Fibroblast of skin of left biceps (primary cell): ENCODE results near the gene TMCC3.
"Not testable (repeated sequence)": the region's sequence is repeated elsewhere in the genome, so short reads cannot be mapped to it uniquely, and the experiment has no call there.

Experiments
- DNase-seq, 2 experiments: peaks; one replicate each; pipeline ENCODE4 v3.0.0-alpha.2; 2013; ENCODE audit warnings: low read depth in 2 of 2

Gene TMCC3

GRCh38 chr12:94634717-94635116 lies 15.6 kb downstream of the TMCC3 start:
- no peak for DNase-seq

- no peak for DNase-seq
Observed at GRCh38 chr12:94633401-94633800, 17.0 kb downstream of the TMCC3 start.

DNA sequence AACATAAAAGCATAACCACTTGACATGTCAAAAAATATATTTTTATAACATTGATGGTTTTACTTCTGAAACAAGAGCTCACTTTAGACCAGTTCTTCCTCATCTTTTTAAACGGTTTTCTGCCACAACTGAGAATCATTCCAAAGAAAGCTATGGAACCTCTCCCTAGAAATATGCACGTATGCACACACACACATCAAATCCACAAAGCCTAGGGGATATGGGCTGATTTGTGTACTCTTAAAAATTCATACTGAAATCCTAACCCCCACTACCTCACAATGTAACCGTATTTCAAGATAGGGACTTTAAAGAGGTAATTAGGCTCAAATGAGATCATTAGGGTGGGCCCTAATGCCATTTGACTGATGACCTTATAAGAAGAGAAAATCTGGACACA lies 19.3 kb downstream of the TMCC3 start:
- DNase-seq: no peak

GRCh38 chr12:94628819-94629472 lies 21.4 kb downstream of the TMCC3 start:
- no peak for DNase-seq

DNA sequence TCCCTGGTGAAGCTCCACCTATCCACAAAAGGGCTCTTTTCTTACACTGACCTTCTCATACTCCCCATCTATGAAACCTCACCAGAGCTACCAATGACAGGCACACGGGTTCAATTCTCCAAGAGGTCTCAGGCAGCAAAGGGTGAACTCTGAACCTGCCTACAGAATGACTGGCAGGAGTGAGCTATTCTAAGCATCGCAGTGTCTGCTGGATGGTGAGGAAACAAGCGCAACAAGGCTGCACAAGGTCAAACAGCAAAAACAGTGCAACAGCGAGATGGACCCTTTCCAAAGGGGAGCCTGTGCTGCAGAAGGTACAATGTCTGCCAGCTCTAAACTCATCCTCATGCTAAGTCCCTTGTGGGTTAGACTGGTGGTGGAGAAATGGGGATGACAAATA lies 22.0 kb downstream of the TMCC3 start:
- no peak for DNase-seq

DNA sequence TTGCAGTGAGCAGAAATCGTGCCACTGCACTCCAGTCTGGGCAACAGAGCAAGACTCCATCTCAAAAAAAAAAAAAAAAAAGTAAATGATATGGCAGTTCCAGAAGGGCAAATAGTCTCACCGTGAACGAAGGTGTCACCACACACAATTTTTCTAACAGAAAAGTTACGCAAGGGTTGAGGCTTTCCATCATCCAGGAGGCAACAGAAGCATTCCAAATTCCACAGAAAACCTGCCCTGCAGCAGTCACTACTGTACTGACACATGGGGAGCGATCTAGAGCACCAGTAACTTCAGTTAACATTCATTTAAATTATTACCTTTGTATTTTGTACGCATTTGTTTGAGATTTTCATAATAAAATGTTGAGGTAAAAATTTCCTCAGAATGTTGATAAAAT lies 24.8 kb downstream of the TMCC3 start:
- DNase-seq: no peak

- DNase-seq: no peak
Observed at GRCh38 chr12:94623161-94623920, 27.0 kb downstream of the TMCC3 start.

- no peak for DNase-seq
Observed at GRCh38 chr12:94622475-94622874, 27.9 kb downstream of the TMCC3 start.

DNA sequence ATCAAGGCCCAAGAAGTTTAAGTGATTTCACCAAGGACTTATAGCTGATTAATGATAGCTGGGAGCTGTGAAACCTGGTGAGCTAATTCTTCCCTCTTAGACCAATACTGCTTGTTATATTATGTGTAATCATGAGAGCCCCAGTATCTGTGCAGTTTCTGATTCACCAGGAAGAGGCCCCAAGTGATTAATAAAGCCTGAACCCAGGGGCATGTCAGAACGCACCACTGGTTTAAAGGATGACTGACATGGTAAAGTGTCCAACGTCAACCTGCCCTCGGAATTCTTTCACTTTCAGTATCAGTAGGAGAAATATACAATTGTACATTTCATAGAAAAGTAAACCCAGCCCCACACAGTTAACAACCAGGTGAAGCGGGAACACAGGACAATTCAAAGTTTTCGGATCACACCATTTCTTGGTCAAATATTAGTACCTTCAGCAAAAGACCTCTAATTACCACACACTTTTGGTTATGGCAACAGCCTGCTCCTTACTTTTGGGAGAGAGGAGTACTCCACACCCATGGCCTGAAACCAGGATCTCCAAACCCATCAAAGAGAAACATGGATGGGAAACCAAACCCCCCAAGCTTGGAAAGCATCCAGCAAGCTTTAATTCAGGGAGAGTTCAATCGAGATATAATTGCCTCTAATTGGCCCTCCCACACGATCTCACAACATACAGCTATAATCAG lies 28.5 kb downstream of the TMCC3 start:
- no peak for DNase-seq

DNA sequence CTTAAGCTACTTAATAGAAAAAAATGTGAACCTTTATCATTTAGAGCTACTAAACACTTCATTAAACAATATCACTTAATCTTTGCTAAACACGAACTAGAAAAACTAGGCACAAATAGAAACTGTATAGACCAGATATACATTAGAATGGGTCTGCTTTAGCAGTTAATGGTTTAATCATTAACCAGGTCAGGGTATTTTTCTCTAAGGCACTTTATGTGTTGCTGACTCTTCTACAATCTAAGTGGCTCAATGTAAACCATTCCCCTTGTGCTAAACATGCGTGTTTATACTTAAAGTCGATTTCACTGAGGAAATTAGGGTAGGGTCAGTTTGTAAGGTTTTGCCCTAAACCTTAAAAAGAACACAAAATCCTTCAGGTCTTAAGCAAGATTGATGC lies 29.7 kb downstream of the TMCC3 start:
- DNase-seq: no peak

GRCh38 chr12:94618995-94619695 lies 31.2 kb downstream of the TMCC3 start:
- DNase-seq: peak; percentile 58 to 63

DNA sequence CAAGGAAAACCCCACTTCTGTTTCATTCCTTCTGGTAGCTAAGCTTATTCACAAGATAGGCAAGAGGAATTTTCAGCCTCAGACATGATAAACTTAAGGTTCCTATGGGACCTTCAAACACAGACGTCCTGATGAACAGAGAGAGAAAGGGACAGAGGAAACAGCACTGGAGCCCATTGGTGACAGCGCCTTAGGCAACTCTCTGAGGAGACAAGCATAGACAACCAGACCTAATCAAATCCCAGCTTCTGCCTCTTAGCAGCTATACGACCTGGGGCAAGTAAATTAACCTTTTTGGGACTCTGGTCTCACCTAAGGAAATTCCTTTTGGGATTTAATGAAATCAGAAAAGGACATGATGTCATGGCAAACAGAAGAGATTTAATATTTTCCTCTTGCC lies 33.3 kb downstream of the TMCC3 start:
- no peak for DNase-seq

- no peak for DNase-seq
Observed at GRCh38 chr12:94616203-94616729, 34.1 kb downstream of the TMCC3 start.

DNA sequence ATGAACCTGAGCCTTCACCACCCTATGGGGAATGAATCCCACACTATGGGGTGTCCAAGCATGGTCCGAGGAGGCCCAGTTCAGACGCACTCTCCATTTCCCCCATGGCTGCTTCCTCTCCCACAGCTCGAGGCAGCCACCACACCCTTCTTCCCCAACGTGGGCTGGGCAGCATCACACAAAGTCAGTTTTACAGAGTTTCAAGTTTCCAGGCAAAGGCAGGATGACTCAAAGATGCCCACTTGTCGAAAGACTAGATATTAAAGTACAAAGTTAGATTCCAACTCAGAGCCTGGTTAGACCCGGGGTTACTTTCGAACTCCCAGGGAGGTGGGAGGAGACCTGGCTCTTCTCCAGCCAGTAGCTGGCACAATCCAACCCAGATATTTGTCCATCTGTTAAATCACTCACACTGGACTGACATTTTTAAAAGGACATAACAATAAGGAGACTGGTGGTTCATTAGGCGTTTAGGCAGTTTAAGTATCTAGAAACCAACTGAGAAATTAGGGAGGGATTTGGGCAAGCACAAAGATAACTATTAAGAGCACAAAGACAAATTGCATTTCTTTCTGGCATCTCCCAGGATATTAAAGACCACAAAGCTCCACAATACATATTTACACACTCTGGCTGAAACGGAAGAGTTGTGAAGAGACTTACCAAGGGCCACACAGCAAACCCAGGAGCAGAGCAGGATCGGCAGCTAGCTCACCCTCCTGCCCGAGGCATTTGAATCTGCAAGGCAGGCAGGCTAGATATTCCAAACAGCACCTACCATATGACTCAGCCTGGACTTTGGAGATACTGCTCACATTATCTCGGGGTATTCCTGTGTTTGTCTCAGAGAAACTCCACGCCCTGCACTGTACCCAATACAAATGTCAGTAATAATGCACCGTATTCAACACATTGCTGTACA lies 34.8 kb downstream of the TMCC3 start:
- DNase-seq: no peak

DNA sequence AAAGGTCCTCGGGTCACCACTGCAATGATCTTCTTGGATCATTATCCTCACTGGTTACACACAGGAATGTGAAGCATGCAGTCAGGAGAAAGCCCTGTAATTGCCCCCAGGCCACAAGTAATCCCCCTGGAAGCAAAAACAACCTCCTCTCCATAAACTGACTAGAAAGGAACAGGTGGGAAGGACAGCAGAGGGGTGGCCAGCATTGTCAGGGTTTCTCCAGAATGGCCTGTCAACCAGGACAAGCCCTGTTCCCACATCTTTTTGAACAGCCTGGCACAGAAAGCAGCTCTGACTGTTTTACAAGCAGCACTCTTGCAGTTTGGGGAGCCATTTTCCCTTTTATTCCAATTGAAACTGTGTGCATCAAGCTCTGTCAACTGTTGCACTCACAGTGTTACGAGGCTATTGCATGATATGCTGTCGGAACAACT lies 36.1 kb downstream of the TMCC3 start:
- no peak for DNase-seq

- DNase-seq: no peak
Observed at GRCh38 chr12:94609917-94610443, 40.4 kb downstream of the TMCC3 start.

- DNase-seq: not testable (repeated sequence)
Observed at GRCh38 chr12:94606810-94607209, 43.5 kb downstream of the TMCC3 start.

GRCh38 chr12:94604366-94604698 lies 46.0 kb downstream of the TMCC3 start:
- DNase-seq: no peak

DNA sequence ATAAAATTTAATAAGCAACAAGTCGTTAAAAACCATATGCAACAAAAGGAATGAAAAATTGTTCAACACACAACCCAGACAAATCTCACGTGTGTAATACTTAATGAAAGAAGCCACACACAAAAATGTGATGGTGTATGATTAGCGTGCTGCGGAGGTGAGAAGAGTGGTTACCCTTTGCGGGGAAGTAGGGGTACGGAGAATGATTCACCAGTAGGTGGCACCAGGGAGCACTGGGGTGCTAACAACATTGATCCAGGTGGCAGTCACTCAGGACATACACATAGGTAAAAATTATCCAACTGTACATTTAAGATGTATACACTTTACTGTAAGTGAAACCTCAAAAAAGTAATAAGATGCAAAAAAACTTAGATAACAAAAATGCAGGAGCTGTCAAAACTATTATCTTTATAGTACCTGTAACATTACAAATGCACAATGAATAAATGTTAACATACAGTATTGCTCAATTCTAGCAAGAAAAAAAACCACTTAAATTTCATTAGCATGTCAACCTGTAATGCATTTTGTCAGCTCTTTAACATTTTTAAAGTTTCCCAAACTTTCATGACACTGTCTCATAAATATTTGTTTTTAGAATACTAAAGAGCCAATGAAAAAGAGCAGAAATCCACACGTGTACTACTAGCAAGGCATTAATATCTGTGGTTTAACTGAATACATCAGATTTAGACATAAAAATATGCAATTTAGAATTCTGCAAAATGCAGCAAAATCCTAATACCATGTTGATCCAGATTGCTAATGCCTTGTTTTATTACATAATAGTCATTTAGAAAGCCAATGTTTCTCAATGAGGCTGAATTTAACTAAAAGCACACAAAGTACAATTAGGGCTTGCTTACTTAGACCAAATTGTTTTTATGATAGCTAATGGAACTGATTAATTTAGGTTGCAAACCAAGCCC lies 46.7 kb downstream of the TMCC3 start:
- no peak for DNase-seq

DNA sequence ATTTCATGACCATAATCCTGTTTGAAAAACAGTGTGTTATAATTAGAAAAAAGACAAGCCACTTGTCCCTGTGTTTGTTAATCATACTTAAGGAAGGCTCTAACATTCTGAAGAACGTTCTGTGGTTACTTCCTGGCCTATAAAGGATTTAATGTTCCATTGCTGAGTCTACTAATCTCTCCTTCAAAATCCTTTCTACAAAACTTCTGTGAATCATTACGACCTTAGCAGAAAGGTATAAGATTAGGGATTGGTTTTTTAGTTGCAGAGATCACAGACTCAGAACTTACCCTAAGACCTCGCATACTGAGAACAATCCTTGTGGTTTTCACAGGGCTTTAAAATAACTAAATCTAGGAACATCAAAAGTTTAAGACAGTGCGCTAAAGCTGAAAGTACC lies 48.3 kb downstream of the TMCC3 start:
- no peak for DNase-seq
